Heart right ventricle (tissue), 16 donors: Measurements from ENCODE around the gene ABHD6. TPM values are rescaled to one million over a fixed set of nuclear protein-coding genes. Genes with fewer than 3 reads are reported as not detected.
A peak's percentile ranks its signal among the peaks of the same experiment; 100 is the strongest.

Source experiments
- ATAC-seq, 8 donors: fragments of 200-7000 bp; cut with Tn5 transposase; one replicate each; pipeline ENCODE4 v1.9.1; 2020; ENCODE audit warnings: mild to moderate bottlenecking in 8 of 8, moderate library complexity in 8 of 8, moderate number of reproducible peaks in 1 of 8
- DNase-seq, 2 donors: peaks; one replicate each; pipeline ENCODE4 v3.0.0-alpha.2; 2020
- H3K27ac ChIP-seq, 10 donors: fragments of 200-600 bp; sonication (generic) in 2 of 10; one replicate each; pipeline versions ENCODE4 v1.5.0 to v1.8.0; 2020 to 2022; ENCODE audit warnings: mild to moderate bottlenecking in 3 of 10
- H3K27me3 ChIP-seq, 7 donors: fragments of 200-600 bp; one replicate each; pipeline ENCODE4 v1.8.0; 2021 to 2022; ENCODE audit warnings: mild to moderate bottlenecking in 2 of 7
- H3K36me3 ChIP-seq, 9 donors: fragments of 200-600 bp; sonication (generic) in 1 of 9; one replicate each; pipeline versions ENCODE4 v1.5.0 to v1.8.0; 2020 to 2022; ENCODE audit warnings: mild to moderate bottlenecking in 2 of 9
- H3K4me1 ChIP-seq, 9 donors: fragments of 200-600 bp; sonication (generic) in 1 of 9; one replicate each; pipeline versions ENCODE4 v1.5.0 to v1.8.0; 2020 to 2022; ENCODE audit warnings: mild to moderate bottlenecking in 4 of 9
- H3K4me3 ChIP-seq, 10 donors: fragments of 200-600 bp; sonication (generic) in 2 of 10; one replicate each; pipeline versions ENCODE4 v1.5.0 to v1.8.0; 2020 to 2022; ENCODE audit warnings: mild to moderate bottlenecking in 7 of 10, moderate library complexity in 2 of 10
- H3K9me3 ChIP-seq, 11 donors: fragments of 200-600 bp in 10 of 11; sonication (generic) in 2 of 11; one replicate each; pipeline versions ENCODE4 v1.5.0 to v1.8.0; 2013 to 2022; ENCODE audit warnings: mild to moderate bottlenecking in 2 of 11, control low read depth in 1 of 11, moderate library complexity in 1 of 11
- WGBS, 2 donors: extraction: QIAGEN DNeasy Blood & Tissue Kit; methylation state at CpG; one replicate each; pipeline ENCODE4 v1.1.7; 2013; ENCODE audit warnings: inconsistent platforms in 1 of 2; 5-methylcytosine and 5-hydroxymethylcytosine counted together
- intact Hi-C, 10 donors: fragments of 100-400 bp; cut with DNase I; formaldehyde crosslinking; loops; one replicate each; pipeline versions ENCODE4 v1.11.1 to v1.14.2; 2022
- polyA plus RNA-seq, 2 donors: library from polyadenylated mRNA; stranded (reverse); fragments of 200-250 nt; gene quantifications; one replicate each; pipeline ENCODE4 v1.2.3, GENCODE V29; 2013
- total RNA-seq, 10 donors: library from RNA; stranded (reverse); fragmentation: NEBNext Ultra II Directional in 3 of 10; extraction: Animal tissue kit (Norgen Biotek cat#: 25700) in 3 of 10; gene quantifications; one replicate each; pipeline versions ENCODE4 v1.2.1 to v1.2.4, GENCODE V29; 2021 to 2023
- TF ChIP-seq, protein P1 (sequence below), 9 donors: fragments of 200-600 bp; sonication (generic) in 2 of 9; IDR thresholded peaks; one replicate each; pipeline versions ENCODE4 v1.5.0 to v1.8.0; 2021 to 2022; ENCODE audit warnings: antibody characterized with exemption in 9 of 9, mild to moderate bottlenecking in 5 of 9, moderate library complexity in 1 of 9
- donor health status: Arrhythmogenic right ventricular cardiomyopathy.
- donor health status: ischemic (EF 13 %, LVEDD 7.1; RV severe dilation, severe dysfunction).
- donor health status: healthy with polysubstance abuse.
- donor health status: DM: no; HTN: yes; CAD: no.
- donor health status: DM: no; HTN: no; CAD: no.
- donor health status: ischemic (EF 25% LVEDD 6.9; RV normal size, moderate dysfunction).
- donor health status: ischemic (EF 25% LVEDD 5.7; RV mildly dilated, moderate dysfunction).
- donor health status: healthy.
- donor health status: DM: yes; HTN: yes; CAD: no.
- donor health status: Ischemic cardiomyopathy.
- donor health status: ischemic (EF 35%, LVEDD 5.7; RV mildly dilated, moderate dysfunction).
- donor health status: nonischemic (EF 11% LVEDD 7.7; RV severe dilation, severe dysfunction).
- donor health status: DM: yes; HTN: yes; CAD: no.
- donor health status: PGD.
- donor health status: ischemic (EF 29% LVEDD 5.4; RV normal size, mild dysfunction).
- donor health status: nonischemic (EF 23%, LVEDD 6.1; RV moderate dilation, normal function).

The ABHD6 gene
- total and polyA plus RNA-seq, 12 donors, result 3.1 to 11.6 (median 6.3) TPM

- peaks cover 0 to 29% (median 8%) of the 10 kb centered on the region in 9 donors for H3K4me1 ChIP-seq
- TF ChIP-seq, protein P1, sequence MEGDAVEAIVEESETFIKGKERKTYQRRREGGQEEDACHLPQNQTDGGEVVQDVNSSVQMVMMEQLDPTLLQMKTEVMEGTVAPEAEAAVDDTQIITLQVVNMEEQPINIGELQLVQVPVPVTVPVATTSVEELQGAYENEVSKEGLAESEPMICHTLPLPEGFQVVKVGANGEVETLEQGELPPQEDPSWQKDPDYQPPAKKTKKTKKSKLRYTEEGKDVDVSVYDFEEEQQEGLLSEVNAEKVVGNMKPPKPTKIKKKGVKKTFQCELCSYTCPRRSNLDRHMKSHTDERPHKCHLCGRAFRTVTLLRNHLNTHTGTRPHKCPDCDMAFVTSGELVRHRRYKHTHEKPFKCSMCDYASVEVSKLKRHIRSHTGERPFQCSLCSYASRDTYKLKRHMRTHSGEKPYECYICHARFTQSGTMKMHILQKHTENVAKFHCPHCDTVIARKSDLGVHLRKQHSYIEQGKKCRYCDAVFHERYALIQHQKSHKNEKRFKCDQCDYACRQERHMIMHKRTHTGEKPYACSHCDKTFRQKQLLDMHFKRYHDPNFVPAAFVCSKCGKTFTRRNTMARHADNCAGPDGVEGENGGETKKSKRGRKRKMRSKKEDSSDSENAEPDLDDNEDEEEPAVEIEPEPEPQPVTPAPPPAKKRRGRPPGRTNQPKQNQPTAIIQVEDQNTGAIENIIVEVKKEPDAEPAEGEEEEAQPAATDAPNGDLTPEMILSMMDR (IDR thresholded peaks at IDR 0.05), result peak in 1 of 9 donors; percentile 0
- DNase-seq, result no peak
- intact Hi-C loops, result no loop called here
- peak in 3 of 8 donors; percentile 26 to 67 (median 35) for ATAC-seq
- 65% methylated on average over 8 of the region's 8 CpGs for WGBS, 2 donors
- peak overlapping the region in 1 of 10 donors; percentile 9 for H3K27ac ChIP-seq
- H3K36me3 ChIP-seq, result peaks cover 0 to 5% (median 0%) of the 10 kb centered on the region in 9 donors
- H3K27me3 ChIP-seq, result no peaks in the 10 kb centered on the region
- no peaks in the 10 kb centered on the region for H3K9me3 ChIP-seq
- H3K4me3 ChIP-seq, result no peak overlapping the region
Measured at GRCh38 chr3:58250093-58250707, 12.6 kb downstream of the ABHD6 start.

DNA sequence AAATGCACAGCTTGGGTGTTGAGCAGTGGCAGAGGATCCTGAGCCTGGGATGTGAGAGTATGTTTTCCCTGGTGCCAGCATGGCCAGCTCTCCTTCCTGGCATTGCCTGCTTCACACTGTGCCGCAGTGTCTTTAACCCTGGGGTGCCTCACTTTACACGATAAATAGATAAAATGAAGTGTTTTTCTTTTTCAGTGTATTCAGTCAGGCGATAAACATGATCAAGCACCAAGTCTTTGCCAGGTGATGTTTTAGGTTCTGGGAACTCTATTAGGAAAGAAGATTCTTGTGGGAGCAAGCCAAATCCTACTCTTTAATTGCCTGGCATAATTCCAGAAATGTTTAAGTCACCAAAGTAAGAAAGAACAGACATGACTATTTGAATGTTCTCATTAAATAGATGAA is 14.0 kb downstream of the ABHD6 start:
- ATAC-seq (no peak), DNase-seq (no peak)
- TF ChIP-seq, protein P1 (IDR thresholded peaks at IDR 0.05), result no peak
- no peak overlapping the region for H3K4me3 ChIP-seq
- peaks cover 0 to 10% (median 1%) of the 10 kb centered on the region in 9 donors for H3K36me3 ChIP-seq
- H3K27ac ChIP-seq, result no peak overlapping the region
- 89 to 99% methylated on average over 3 of the region's 3 CpGs for WGBS, 2 donors
- peaks cover 0 to 19% (median 8%) of the 10 kb centered on the region in 9 donors for H3K4me1 ChIP-seq
- intact Hi-C loops, result no loop called here
- H3K9me3 ChIP-seq, result no peaks in the 10 kb centered on the region
- no peaks in the 10 kb centered on the region for H3K27me3 ChIP-seq

DNA sequence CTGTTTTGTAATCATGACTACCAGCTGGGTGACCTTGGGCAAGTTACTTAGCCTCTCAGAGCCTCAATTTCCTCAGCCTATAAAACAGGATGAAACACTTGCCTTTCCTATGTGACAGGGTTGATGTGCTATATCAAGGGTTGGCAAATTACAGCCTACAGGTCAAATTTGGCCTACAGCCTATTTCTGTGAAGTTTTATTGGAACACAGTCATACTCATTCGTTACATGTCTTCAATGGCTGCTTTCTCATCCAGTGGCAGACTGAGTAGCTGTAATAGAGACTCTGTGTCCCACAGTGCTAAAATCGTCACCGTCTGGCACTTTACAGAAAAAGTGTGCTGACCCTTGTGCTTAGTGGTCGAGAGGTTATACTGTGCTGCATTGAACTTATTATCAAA is 16.6 kb downstream of the ABHD6 start:
- Histone ChIP-seq H3K4me3 (no peak overlapping the region), H3K27me3 (no peaks in the 10 kb centered on the region), H3K9me3 (no peaks in the 10 kb centered on the region), H3K4me1 (peaks cover 0 to 17% (median 8%) of the 10 kb centered on the region in 9 donors), H3K27ac (no peak overlapping the region), H3K36me3 (peaks cover 0 to 31% (median 13%) of the 10 kb centered on the region in 9 donors)
- DNase-seq (no peak), ATAC-seq (no peak)
- intact Hi-C loops, result no loop called here
- WGBS, 2 donors, result 77% methylated on average over 4 of the region's 4 CpGs
- TF ChIP-seq, protein P1 (IDR thresholded peaks at IDR 0.05), result no peak

GRCh38 chr3:58256061-58256460 is 18.5 kb downstream of the ABHD6 start:
- 85 to 92% methylated on average over 1 of the region's 1 CpG for WGBS, 2 donors
- no peak for ATAC-seq

More at GRCh38 chr3:58256061-58256460, 18.5 kb downstream of the ABHD6 start:
- peaks cover 0 to 5% (median 0%) of the 10 kb centered on the region in 9 donors for H3K4me1 ChIP-seq
- H3K36me3 ChIP-seq, result peaks cover 0 to 49% (median 13%) of the 10 kb centered on the region in 9 donors
- H3K27ac ChIP-seq, result no peak overlapping the region
- H3K4me3 ChIP-seq, result no peak overlapping the region
- TF ChIP-seq, protein P1 (IDR thresholded peaks at IDR 0.05), result no peak
- H3K9me3 ChIP-seq, result no peaks in the 10 kb centered on the region
- no peak for DNase-seq
- intact Hi-C loops, result no loop called here
- H3K27me3 ChIP-seq, result no peaks in the 10 kb centered on the region
